A549 treated with GW870086 at 1 μM for 4 hours (cell line): ENCODE data around the gene POLH. TPM values are rescaled to one million over a fixed set of nuclear protein-coding genes. Genes with fewer than 3 reads are reported as not detected.

ENCODE experiments used
- total RNA-seq: library from RNA; stranded (reverse); fragments of 200-300 nt; extraction: Qiagen RNA extraction; gene quantifications from 5 replicates; pipeline ENCODE4 v1.2.3, GENCODE V29; 2022; ENCODE audit warnings: low read depth

POLH gene
- 8.2 to 11.6 TPM (median 8.6 TPM) in 5 replicates for total RNA-seq

GRCh38 chr6:43575772-43576551 is at the start of gene POLH, which contains the start of gene XPO5:
Gene POLH (plus strand): TSS chr6:43576185. CDS start chr6:43582320, 6,135 bp downstream.
Gene XPO5 (minus strand): TSS chr6:43576038. CDS start chr6:43575864, 174 bp downstream.

GRCh38 chr6:43629104-43629504 is 53.1 kb downstream of the POLH start, which contains the start of gene GTPBP2:
Gene GTPBP2 (minus strand): TSS chr6:43629264. CDS start chr6:43629162, 102 bp downstream.

GRCh38 chr6:43635387-43636307 is 59.7 kb downstream of the POLH start, which contains the start of gene MAD2L1BP:
Gene MAD2L1BP (plus strand): TSS chr6:43635840. CDS start chr6:43635876, 36 bp downstream.

GRCh38 chr6:43644940-43645612 is 69.1 kb downstream of the POLH start, which contains the start of gene RSPH9:
Gene RSPH9 (plus strand): TSS chr6:43645036. CDS start chr6:43645099, 63 bp downstream.

Other genes with a start within 250 kb of the POLH start
- gene ZNF318, start 206.5 kb upstream of the POLH start, total RNA-seq: 3.8 to 5.3 TPM (median 5.1 TPM) in 5 replicates
- 6.2 to 11.6 TPM (median 10.6 TPM) in 5 replicates for gene ABCC10, start 148.6 kb upstream of the POLH start, total RNA-seq
- 5.1 to 7.8 TPM (median 6.8 TPM) in 5 replicates for gene DLK2, start 120.6 kb upstream of the POLH start, total RNA-seq
- gene TJAP1, start 98.6 kb upstream of the POLH start, total RNA-seq: 14.8 to 20.2 TPM (median 18.9 TPM) in 5 replicates
- gene LRRC73, start 65.8 kb upstream of the POLH start, total RNA-seq: 0.88 to 1.2 TPM (median 1.2 TPM) in 5 replicates
- 63.8 to 71.0 TPM (median 66.7 TPM) in 5 replicates for gene YIPF3, start 59.3 kb upstream of the POLH start, total RNA-seq
- gene POLR1C, start 59.1 kb upstream of the POLH start, total RNA-seq: 46.7 to 56.2 TPM (median 47.8 TPM) in 5 replicates
- gene XPO5, start 147 bp upstream of the POLH start, total RNA-seq: 24.7 to 28.9 TPM (median 28.4 TPM) in 5 replicates
- gene GTPBP2, start 53.1 kb downstream of the POLH start, total RNA-seq: 13.4 to 21.4 TPM (median 20.1 TPM) in 5 replicates
- gene MAD2L1BP, start 59.7 kb downstream of the POLH start, total RNA-seq: 33.7 to 39.2 TPM (median 36.1 TPM) in 5 replicates
- gene RSPH9, start 68.9 kb downstream of the POLH start, total RNA-seq: 0.08 to 0.29 TPM (median 0.24 TPM) in 5 replicates
- 46.0 to 53.8 TPM (median 49.9 TPM) in 5 replicates for gene MRPS18A, start 111.6 kb downstream of the POLH start, total RNA-seq
- gene VEGFA, start 194.0 kb downstream of the POLH start, total RNA-seq: 35.4 to 38.8 TPM (median 38.4 TPM) in 5 replicates